Kidney epithelial cell (primary cell): ENCODE measurements around the gene PLXDC1. TPM values are rescaled to one million over a fixed set of nuclear protein-coding genes. Genes with fewer than 3 reads are reported as not detected.

ENCODE experiments used
- DNase-seq: peaks from one replicate; pipeline ENCODE4 v3.0.0-alpha.2; 2010; ENCODE audit warnings: low read depth
- H3K27me3 ChIP-seq: 2 replicates; pipeline ENCODE4 v1.6.0; 2011; ENCODE audit warnings: low read length; ENCODE audit not compliant: control insufficient read depth, insufficient read depth
- H3K36me3 ChIP-seq: 2 replicates; pipeline ENCODE4 v1.5.1; 2011; ENCODE audit warnings: low read length; ENCODE audit not compliant: control insufficient read depth, insufficient read depth
- H3K4me3 ChIP-seq: 2 replicates; pipeline ENCODE4 v1.5.1; 2011; ENCODE audit warnings: low read depth, mild to moderate bottlenecking, control low read depth, low read length
- CTCF ChIP-seq: IDR thresholded peaks from 2 replicates; pipeline ENCODE4 v1.5.1; 2011; ENCODE audit warnings: mild to moderate bottlenecking, moderate library complexity, low read length, control low read depth, inconsistent platforms; ENCODE audit not compliant: insufficient read depth, poor library complexity, severe bottlenecking
- total RNA-seq: library from RNA; depleted of rRNA; stranded (reverse); fragments of >200 nt; gene quantifications from 2 replicates; pipeline ENCODE4 v1.2.3, GENCODE V29; 2015

PLXDC1 gene
- total RNA-seq, 1 donor from 2014 or later, result 0.67 TPM

- no peak for DNase-seq
- no peak for TF ChIP-seq CTCF
- peaks cover 26% of the 10 kb centered on the region for H3K27me3 ChIP-seq
- H3K4me3 ChIP-seq, result no peak overlapping the region
- H3K36me3 ChIP-seq, result no peaks in the 10 kb centered on the region
These were observed 56.1 kb downstream of the PLXDC1 start for GRCh38 chr17:39095309-39095686.

GRCh38 chr17:39094607-39095308 is 56.7 kb downstream of the PLXDC1 start:
- H3K36me3 ChIP-seq, result no peaks in the 10 kb centered on the region
- peaks cover 26% of the 10 kb centered on the region for H3K27me3 ChIP-seq
- H3K4me3 ChIP-seq, result no peak overlapping the region
- TF ChIP-seq CTCF, result no peak
- DNase-seq, result no peak

- no peak overlapping the region for H3K4me3 ChIP-seq
- no peak for TF ChIP-seq CTCF
- DNase-seq, result no peak
- H3K27me3 ChIP-seq, result peaks cover 20% of the 10 kb centered on the region
- no peaks in the 10 kb centered on the region for H3K36me3 ChIP-seq
These were observed 58.7 kb downstream of the PLXDC1 start for GRCh38 chr17:39092692-39093230.

- no peak for TF ChIP-seq CTCF
- H3K27me3 ChIP-seq, result peaks cover 25% of the 10 kb centered on the region
- H3K4me3 ChIP-seq, result no peak overlapping the region
- no peak for DNase-seq
- H3K36me3 ChIP-seq, result no peaks in the 10 kb centered on the region
These were observed 60.4 kb downstream of the PLXDC1 start for GRCh38 chr17:39090908-39091665.

- Histone ChIP-seq H3K4me3 (no peak overlapping the region), H3K36me3 (no peaks in the 10 kb centered on the region), H3K27me3 (peaks cover 31% of the 10 kb centered on the region)
- DNase-seq, result no peak
- no peak for TF ChIP-seq CTCF
These were observed 61.0 kb downstream of the PLXDC1 start for GRCh38 chr17:39090400-39090799.
